ENCODE measurements around the gene DCC. TPM values are rescaled to one million over a fixed set of nuclear protein-coding genes. Genes with fewer than 3 reads are reported as not detected.

DCC gene
- total and polyA plus RNA-seq, 9 donors: under 0.01 to 0.77 (median 0.30) TPM; not detected in 3

DNA sequence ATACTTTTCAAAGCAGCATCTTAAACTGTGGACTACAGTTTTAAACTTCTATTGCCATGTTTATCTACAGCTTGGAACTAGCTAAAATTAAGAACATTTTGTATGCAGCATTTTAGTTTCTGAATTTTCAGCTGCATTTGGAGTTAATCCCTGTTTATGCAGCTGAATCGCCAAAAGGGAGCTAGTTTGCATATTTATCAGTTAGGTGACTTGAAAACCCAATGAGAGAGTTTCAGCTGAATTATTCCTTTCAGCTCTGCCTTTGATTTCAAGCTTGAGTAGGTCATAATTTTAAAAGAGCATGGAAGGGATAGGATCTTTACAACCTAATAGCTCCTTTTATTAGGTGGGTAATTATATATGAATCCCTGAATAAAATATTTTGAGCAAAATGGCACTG lies 1191.9 kb downstream of the DCC start:
- H3K27ac ChIP-seq: no peak overlapping the region
- no peaks in the 10 kb centered on the region for H3K27me3 ChIP-seq
- no peaks in the 10 kb centered on the region for H3K9me3 ChIP-seq
- no peaks in the 10 kb centered on the region for H3K36me3 ChIP-seq
- 12 to 33% (median 24%) methylated on average over 1 of the region's 1 CpG for WGBS, 3 donors
- no peak for DNase-seq
- TF ChIP-seq EP300 (IDR thresholded peaks at IDR 0.05): no peak
- TF ChIP-seq, protein P1, sequence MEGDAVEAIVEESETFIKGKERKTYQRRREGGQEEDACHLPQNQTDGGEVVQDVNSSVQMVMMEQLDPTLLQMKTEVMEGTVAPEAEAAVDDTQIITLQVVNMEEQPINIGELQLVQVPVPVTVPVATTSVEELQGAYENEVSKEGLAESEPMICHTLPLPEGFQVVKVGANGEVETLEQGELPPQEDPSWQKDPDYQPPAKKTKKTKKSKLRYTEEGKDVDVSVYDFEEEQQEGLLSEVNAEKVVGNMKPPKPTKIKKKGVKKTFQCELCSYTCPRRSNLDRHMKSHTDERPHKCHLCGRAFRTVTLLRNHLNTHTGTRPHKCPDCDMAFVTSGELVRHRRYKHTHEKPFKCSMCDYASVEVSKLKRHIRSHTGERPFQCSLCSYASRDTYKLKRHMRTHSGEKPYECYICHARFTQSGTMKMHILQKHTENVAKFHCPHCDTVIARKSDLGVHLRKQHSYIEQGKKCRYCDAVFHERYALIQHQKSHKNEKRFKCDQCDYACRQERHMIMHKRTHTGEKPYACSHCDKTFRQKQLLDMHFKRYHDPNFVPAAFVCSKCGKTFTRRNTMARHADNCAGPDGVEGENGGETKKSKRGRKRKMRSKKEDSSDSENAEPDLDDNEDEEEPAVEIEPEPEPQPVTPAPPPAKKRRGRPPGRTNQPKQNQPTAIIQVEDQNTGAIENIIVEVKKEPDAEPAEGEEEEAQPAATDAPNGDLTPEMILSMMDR (IDR thresholded peaks at IDR 0.05): no peak
- no peak for TF ChIP-seq POLR2A (IDR thresholded peaks at IDR 0.05)
- intact Hi-C loops (cut with DNase I): no loop called here
- no peak overlapping the region for H3K4me3 ChIP-seq
- H3K4me1 ChIP-seq (ENCODE audit: insufficient read depth): no peaks in the 10 kb centered on the region

DNA sequence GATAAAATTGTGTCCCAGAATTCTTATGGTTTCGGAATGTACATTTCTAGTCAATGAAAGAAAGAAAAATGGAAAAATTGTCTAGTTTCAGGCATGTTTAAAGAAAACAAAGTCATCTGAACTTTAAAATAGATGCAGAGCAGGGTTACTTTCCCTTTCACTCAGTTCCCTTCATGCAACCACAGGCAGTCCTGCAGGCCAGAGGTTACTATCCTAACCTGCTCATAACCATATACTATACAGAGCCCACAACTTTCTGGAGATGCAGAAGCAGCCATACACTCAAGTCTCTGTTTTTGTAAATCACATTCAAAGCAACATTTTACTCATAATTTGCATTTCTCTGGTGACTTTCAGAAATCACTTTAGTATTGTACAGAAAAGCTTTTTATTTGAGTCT lies 1194.2 kb downstream of the DCC start:
- Histone ChIP-seq H3K4me3 (no peak overlapping the region), H3K9me3 (no peaks in the 10 kb centered on the region), H3K4me1 (ENCODE audit: insufficient read depth) (no peaks in the 10 kb centered on the region), H3K27ac (no peak overlapping the region), H3K27me3 (no peaks in the 10 kb centered on the region), H3K36me3 (no peaks in the 10 kb centered on the region)
- DNase-seq: no peak
- no peak for TF ChIP-seq POLR2A (IDR thresholded peaks at IDR 0.05)
- TF ChIP-seq EP300 (IDR thresholded peaks at IDR 0.05): no peak
- TF ChIP-seq, protein P1 (IDR thresholded peaks at IDR 0.05): no peak
- intact Hi-C loops (cut with DNase I): loop anchor here in 1 of 4 donors (1.0 kb wide), 1 partner anchor 43 kb away; no protein-coding TSS in a partner anchor
- WGBS, 3 donors: 88 to 95% (median 91%) methylated on average over 1 of the region's 1 CpG

DNA sequence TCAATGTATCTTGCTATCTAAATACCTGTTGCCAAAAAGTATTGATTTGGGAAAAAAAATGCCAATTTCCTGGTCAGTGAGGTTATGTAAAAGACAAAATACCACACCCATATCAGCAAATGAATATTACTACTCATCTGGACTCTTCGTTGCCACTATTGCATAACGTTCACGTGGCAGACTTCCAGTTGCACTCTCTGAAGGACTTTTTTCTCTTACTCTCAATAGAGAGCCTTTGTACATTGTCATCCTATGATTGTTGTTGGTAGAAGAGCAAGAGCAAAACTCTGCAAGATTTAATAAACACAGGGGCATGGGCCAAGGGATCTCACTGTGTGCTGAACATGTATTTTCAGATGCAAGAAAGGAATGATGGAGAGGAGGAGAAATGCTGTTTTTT lies 1194.7 kb downstream of the DCC start:
- no peaks in the 10 kb centered on the region for H3K9me3 ChIP-seq
- H3K27me3 ChIP-seq: no peaks in the 10 kb centered on the region
- TF ChIP-seq EP300 (IDR thresholded peaks at IDR 0.05) (no peak), POLR2A (IDR thresholded peaks at IDR 0.05) (no peak)
- TF ChIP-seq, protein P1 (IDR thresholded peaks at IDR 0.05): no peak
- intact Hi-C loops (cut with DNase I): loop anchor here in 1 of 4 donors (1.0 kb wide), 1 partner anchor 43 kb away; no protein-coding TSS in a partner anchor
- H3K4me3 ChIP-seq: no peak overlapping the region
- H3K36me3 ChIP-seq: no peaks in the 10 kb centered on the region
- H3K27ac ChIP-seq: no peak overlapping the region
- 24 to 42% (median 26%) methylated on average over 3 of the region's 3 CpGs for WGBS, 3 donors
- no peaks in the 10 kb centered on the region for H3K4me1 ChIP-seq (ENCODE audit: insufficient read depth)
- DNase-seq: peak; percentile 12 to 36 (median 18)

DNA sequence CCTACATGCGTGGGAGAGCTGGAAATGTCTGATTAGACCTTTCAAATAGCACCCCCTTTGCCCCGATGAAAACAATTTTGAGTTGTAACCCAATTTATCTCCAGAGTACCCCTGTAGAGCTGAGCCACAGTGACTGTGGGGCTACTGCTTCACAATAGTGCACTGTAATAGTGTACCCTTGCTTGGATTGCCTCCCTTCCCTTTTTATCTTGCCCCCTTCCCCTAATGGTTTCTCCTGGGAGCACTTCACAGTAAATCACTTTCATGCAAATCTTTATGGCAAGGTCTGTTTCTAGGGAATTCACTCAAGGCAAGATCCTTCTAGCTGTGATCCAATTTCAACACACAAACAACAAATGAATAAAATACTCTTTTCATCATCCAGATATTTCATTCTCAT lies 1196.9 kb downstream of the DCC start:
- intact Hi-C loops (cut with DNase I): no loop called here
- no peak for DNase-seq
- H3K27ac ChIP-seq: no peak overlapping the region
- H3K27me3 ChIP-seq: no peaks in the 10 kb centered on the region
- no peaks in the 10 kb centered on the region for H3K9me3 ChIP-seq
- no peaks in the 10 kb centered on the region for H3K4me1 ChIP-seq (ENCODE audit: insufficient read depth)
- 38 to 63% (median 60%) methylated on average over 2 of the region's 2 CpGs for WGBS, 3 donors
- H3K36me3 ChIP-seq: no peaks in the 10 kb centered on the region
- TF ChIP-seq POLR2A (IDR thresholded peaks at IDR 0.05) (no peak), EP300 (IDR thresholded peaks at IDR 0.05) (no peak)
- TF ChIP-seq, protein P1 (IDR thresholded peaks at IDR 0.05): no peak
- H3K4me3 ChIP-seq: no peak overlapping the region
